GM19324 (cell line): ENCODE data around the gene APOM.

Experiments used
- ATAC-seq: cut with Tn5 transposase; IDR thresholded peaks from one replicate; pipeline ENCODE4 v1.9.1; 2021; ENCODE audit warnings: mild to moderate bottlenecking, moderate library complexity; ENCODE audit not compliant: unreplicated experiment, low FRiP score

APOM gene

DNA sequence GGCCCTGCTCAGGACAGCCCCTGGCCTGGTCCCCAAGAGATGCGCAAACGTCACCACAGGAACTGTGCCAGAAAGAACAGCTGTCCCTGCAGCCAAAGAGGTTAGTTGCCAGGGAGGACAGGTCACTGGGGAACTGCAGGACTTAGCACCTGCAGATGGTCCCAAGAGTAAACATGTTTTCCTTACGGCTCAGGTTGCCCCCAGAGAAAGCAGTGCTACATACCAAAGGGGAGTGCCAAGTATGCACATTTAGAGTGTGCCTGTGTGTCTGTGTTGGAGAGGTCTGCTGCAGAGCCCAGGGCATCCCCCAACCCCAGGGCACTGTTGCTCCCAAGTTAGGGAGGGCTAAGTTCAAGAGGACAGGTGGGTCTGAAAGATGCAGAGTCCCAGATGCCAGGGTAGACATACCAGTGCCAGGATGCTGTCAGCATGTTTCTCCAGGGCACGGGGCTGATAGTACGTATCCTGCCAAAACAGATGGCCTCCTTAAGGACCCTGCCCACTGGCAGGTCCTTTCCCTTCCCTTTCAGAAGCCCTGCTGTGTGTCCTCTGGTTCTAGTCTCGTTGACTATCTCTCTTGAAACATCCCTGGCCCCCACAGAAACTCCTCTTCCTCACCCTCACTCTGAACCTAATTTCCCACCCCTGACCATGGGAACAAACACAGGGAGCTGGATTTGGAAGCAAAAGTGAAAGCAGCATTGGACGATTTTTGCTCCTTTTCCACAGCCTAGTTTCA lies 46.1 kb downstream of the APOM start:
- ATAC-seq: no peak

DNA sequence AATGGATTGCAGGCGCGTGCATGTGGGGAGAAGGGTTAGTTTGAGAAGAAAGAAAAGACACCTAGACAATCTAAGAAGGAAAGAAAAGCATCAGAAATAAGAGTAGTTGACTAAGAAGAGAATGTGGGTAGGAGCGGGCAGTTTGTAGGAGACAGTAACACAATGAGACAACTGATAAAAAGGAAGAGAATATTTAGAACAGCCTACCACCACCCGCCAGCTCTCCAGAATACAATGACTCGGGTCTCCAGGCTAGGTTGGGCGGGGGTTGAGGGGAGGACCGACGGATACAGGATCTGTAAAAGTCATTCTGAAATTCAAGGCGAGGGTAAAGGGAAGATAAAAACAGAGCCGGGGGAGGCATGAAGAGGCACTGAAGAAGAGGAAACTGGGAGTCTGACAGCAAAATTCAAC lies 46.7 kb downstream of the APOM start:
- ATAC-seq: no peak

DNA sequence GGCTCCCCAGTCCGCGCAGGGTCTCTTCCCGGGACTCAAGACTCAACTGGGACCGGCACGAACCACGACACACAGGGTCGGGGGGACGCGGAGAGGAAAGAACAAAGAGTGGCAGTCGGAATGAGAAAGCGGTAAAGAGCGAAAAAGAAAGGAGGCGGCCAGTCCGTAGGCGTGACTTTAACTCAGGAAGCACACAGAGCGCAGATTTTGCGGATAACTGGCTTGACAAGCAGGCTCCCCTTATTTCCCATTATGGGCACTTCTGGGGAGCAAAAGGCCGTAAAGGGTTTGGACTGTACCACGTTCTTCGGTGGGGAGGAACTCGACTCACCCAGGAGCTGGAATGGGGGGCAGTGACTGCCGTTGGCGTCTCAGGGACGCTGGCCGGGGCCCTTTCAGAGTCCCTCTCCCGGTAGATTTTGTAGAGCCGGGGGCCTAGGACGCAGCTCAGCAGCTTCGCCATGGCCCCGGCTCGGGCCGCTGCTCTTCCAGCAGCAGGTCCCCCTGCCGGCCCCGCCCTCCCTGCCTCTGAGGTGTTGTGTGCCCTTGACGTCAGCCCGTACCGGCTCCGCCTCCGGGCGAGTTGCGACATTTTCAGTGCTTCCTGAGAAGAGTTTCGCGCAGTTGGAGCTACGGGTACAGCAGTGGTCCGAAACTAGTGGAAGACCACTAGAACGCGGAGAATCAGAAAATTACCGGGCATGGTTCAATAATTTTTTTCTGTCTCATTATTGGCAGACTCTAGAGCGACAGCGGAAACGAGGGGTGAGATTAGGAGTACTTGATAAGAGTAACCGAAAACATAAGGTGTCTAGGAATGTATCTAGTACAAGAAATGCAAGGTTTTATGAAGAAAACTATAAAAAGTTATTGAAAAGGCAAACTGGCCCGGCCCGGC lies 47.4 kb downstream of the APOM start, which contains the start of gene ABHD16A:
Gene ABHD16A, minus strand, starts transcription at position 506 of the 898 bp plus-strand sequence. Its CDS starts 43 bp downstream, at position 463.
- ATAC-seq: peak; percentile 79

DNA sequence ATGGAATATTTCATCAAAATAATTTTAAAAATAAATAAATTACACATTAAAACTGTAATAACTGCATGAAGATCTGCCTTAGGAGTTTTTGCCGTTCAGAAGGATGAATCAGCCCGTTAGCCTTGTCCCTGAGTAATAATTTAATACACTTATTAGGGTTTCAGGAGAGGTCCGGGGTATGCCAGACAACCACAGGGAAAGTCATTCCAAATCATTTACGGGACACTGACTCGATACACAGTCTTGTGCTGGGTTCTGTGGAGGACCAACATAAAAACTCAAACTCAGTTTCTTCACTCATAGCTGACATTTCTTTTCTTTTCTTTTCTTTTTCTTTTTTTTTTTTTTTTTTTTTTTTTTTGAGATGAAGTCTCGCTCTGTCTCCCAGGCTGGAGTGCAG lies 50.2 kb downstream of the APOM start:
- ATAC-seq: no peak

DNA sequence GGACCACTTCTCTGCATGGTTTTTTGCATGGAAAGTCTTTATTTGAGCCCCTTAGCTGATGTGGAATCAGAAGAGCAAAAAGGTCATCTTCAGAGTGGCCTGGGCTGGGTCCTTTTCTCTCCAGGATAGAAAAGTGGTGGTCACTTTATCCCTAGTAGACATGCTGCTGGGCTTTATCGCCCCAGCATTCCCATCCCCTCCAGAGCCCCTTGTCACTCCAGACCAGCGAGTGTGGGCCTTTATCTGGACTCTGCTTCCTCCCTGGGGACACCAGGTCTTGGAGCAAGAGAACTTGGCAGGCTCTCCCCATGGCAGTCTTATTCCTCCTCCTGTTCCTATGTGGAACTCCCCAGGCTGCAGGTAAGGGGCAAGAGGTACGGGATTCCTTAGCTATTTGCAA lies 50.9 kb downstream of the APOM start, which contains the start of gene LY6G6F:
Gene LY6G6F, plus strand, starts transcription at position 268 of the 400 bp plus-strand sequence. Its CDS starts 41 bp downstream, at position 309.
- ATAC-seq: no peak

DNA sequence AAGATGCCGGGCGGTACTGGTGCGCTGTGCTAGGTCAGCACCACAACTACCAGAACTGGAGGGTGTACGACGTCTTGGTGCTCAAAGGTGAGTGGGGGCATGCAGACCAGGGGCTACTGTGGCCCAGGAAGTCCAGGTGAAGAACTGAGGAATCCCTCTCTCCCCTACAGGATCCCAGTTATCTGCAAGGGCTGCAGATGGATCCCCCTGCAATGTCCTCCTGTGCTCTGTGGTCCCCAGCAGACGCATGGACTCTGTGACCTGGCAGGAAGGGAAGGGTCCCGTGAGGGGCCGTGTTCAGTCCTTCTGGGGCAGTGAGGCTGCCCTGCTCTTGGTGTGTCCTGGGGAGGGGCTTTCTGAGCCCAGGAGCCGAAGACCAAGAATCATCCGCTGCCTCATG lies 52.0 kb downstream of the APOM start:
- ATAC-seq: no peak
